A673 (cell line): Measurements from ENCODE around the gene E2F7. TPM values are rescaled to one million over a fixed set of nuclear protein-coding genes. Genes with fewer than 3 reads are reported as not detected.

Experiments
- Bru-seq: library from RNA; stranded (reverse); fragments of 400-500 nt; gene quantifications from one replicate; lab custom pipeline; 2021; lab: Mats Ljungman, UMichigan
- BruChase-seq, 2 experiments: library from RNA; stranded (reverse); fragments of 400-500 nt; gene quantifications; one replicate each; lab custom pipeline; 2021; lab: Mats Ljungman, UMichigan
- BruUV-seq: library from RNA; stranded (reverse); fragments of 400-500 nt; replicated peaks from 2 replicates; lab custom pipeline; 2021; lab: Mats Ljungman, UMichigan
- CTCF ChIA-PET: fragments of 300-600 bp; sonication (Branson Sonifier 250); formaldehyde crosslinking; loops from one replicate; lab custom pipeline; 2022; ENCODE audit warnings: antibody characterized with exemption; lab: Charles Lee
- POLR2A ChIA-PET: fragments of 300-600 bp; sonication (Branson Sonifier 250); formaldehyde crosslinking; loops from one replicate; lab custom pipeline; 2022; ENCODE audit warnings: antibody characterized with exemption; ENCODE audit not compliant: low non-redundant PET; lab: Charles Lee
- DNase-seq: peaks from one replicate; pipeline ENCODE4 v3.0.0-alpha.2; 2015; ENCODE audit warnings: low spot score
- H3K27ac ChIP-seq: fragments of 200-600 bp; sonication (generic); 2 replicates; pipeline ENCODE4 v1.5.1; 2016; ENCODE audit warnings: mixed run types, low read depth, mild to moderate bottlenecking, mixed read lengths, antibody characterized with exemption, low read length; ENCODE audit not compliant: poor library complexity, severe bottlenecking
- H3K27me3 ChIP-seq: fragments of 200-600 bp; sonication (generic); replicated peaks from 2 replicates; pipeline ENCODE4 v1.6.1; 2017; ENCODE audit warnings: mixed run types, low read depth, mild to moderate bottlenecking, mixed read lengths, antibody characterized with exemption, low read length; ENCODE audit not compliant: insufficient read depth, poor library complexity
- H3K36me3 ChIP-seq: fragments of 200-600 bp; sonication (generic); 2 replicates; pipeline ENCODE4 v1.6.1; 2016; ENCODE audit warnings: mixed run types, mild to moderate bottlenecking, mixed read lengths, antibody characterized with exemption, low read length; ENCODE audit not compliant: insufficient read depth, poor library complexity, severe bottlenecking
- H3K4me1 ChIP-seq: fragments of 200-600 bp; sonication (generic); 2 replicates; pipeline ENCODE4 v1.6.1; 2017; ENCODE audit warnings: mixed run types, mild to moderate bottlenecking, mixed read lengths, antibody characterized with exemption, low read length; ENCODE audit not compliant: insufficient read depth, poor library complexity, severe bottlenecking
- H3K4me3 ChIP-seq: fragments of 200-600 bp; sonication (generic); 2 replicates; pipeline ENCODE4 v1.5.1; 2016; ENCODE audit warnings: low read depth, mixed run types, mild to moderate bottlenecking, mixed read lengths, low read length; ENCODE audit not compliant: poor library complexity, severe bottlenecking
- H3K9me3 ChIP-seq: fragments of 200-600 bp; sonication (generic); 2 replicates; pipeline ENCODE4 v1.6.1; 2016; ENCODE audit warnings: mixed run types, low read depth, mild to moderate bottlenecking, mixed read lengths, antibody characterized with exemption, low read length; ENCODE audit not compliant: poor library complexity, severe bottlenecking
- CTCF ChIP-seq: fragments of 300-800, 200-600 bp; sonication (generic); conservative IDR thresholded peaks from 2 replicates; pipeline ENCODE4 v1.5.1; 2017; ENCODE audit warnings: low read depth, mild to moderate bottlenecking, antibody characterized with exemption, low read length, moderate library complexity, mixed read lengths
- EZH2 ChIP-seq: fragments of 200-600 bp; sonication (generic); IDR thresholded peaks from 2 replicates; pipeline ENCODE4 v1.6.1; 2017; ENCODE audit warnings: borderline replicate concordance, low read depth, mild to moderate bottlenecking, mixed read lengths, antibody characterized with exemption, low read length; ENCODE audit not compliant: poor library complexity, severe bottlenecking
- intact Hi-C: fragments of 100-400 bp; cut with micrococcal nuclease; formaldehyde crosslinking; loops from one replicate; pipeline ENCODE4 v1.10.0; 2022; ENCODE audit not compliant: unreplicated experiment
- long read RNA-seq: library from polyadenylated mRNA; stranded (forward); transcript quantifications from one replicate; pipeline ENCODE4 v2.0.0, GENCODE V29; 2022
- total RNA-seq: library from RNA; stranded (reverse); gene quantifications from 2 replicates; pipeline ENCODE4 v1.2.3, GENCODE V29; 2021

E2F7 gene
- total RNA-seq, result 26.7 and 28.1 TPM in 2 replicates
- Bru-seq, nascent RNA, result percentile 93 among the genes with signal in this experiment
- BruChase-seq, experiment 1, labeled RNA remaining after a 2-hour chase, result percentile 86 among the genes with signal in this experiment
- BruChase-seq, experiment 2, labeled RNA remaining after a 6-hour chase, result percentile 68 among the genes with signal in this experiment
- long read RNA-seq, full-length matches to known transcripts, result 11 of 25 reads
- long read RNA-seq, partial matches to known transcripts, result 6 of 25 reads
- long read RNA-seq, other reads (novel, unspliced or antisense), result 8 of 25 reads

- BruUV-seq, result TSS peak; percentile 86
- Histone ChIP-seq H3K4me3 (peak within 1 kb of the TSS; percentile 62), H3K27ac (peak within 1 kb of the TSS; percentile 73), H3K4me1 (peaks cover 13% of the 10 kb centered on the region), H3K36me3 (peaks cover 12% of the 10 kb centered on the region), H3K27me3 (no peaks in the 10 kb centered on the region), H3K9me3 (no peaks in the 10 kb centered on the region)
- ChIA-PET CTCF (no interaction called here), POLR2A (no interaction called here)
- DNase-seq, result peak; percentile 96
- TF ChIP-seq EZH2 (no peak), CTCF (no peak)
- intact Hi-C loops, result no loop called here
Measured at GRCh38 chr12:77065361-77066204, at the start of gene E2F7. TSS of gene E2F7 (minus strand) at chr12:77065569. CDS start at chr12:77064635, 934 bp downstream.

- intact Hi-C loops, result no loop called here
- Histone ChIP-seq H3K4me1 (no peaks in the 10 kb centered on the region), H3K9me3 (no peaks in the 10 kb centered on the region), H3K4me3 (no peak overlapping the region), H3K27ac (no peak overlapping the region), H3K27me3 (no peaks in the 10 kb centered on the region), H3K36me3 (no peaks in the 10 kb centered on the region)
- POLR2A ChIA-PET, result no interaction called here
- no TSS peak for BruUV-seq
- TF ChIP-seq EZH2, result no peak
- TF ChIP-seq CTCF, result no peak
- peak; percentile 60 for DNase-seq
- CTCF ChIA-PET, result no interaction called here
Measured at GRCh38 chr12:77113971-77114370, 48.6 kb upstream of the E2F7 start.

GRCh38 chr12:77108707-77109106 lies 43.3 kb upstream of the E2F7 start:
- Histone ChIP-seq H3K36me3 (no peaks in the 10 kb centered on the region), H3K4me1 (no peaks in the 10 kb centered on the region), H3K27me3 (no peaks in the 10 kb centered on the region), H3K4me3 (no peak overlapping the region), H3K9me3 (no peaks in the 10 kb centered on the region), H3K27ac (no peak overlapping the region)
- ChIA-PET CTCF (no interaction called here), POLR2A (no interaction called here)
- no peak for DNase-seq
- intact Hi-C loops, result no loop called here
- no peak for TF ChIP-seq CTCF
- TF ChIP-seq EZH2, result no peak
- BruUV-seq, result no TSS peak
